GM04504 (cell line): ENCODE results near the gene MORC3.

Experiments used
- DNase-seq: peaks from one replicate; pipeline ENCODE4 v3.0.0-alpha.2; 2012; ENCODE audit warnings: low read depth

MORC3 gene

GRCh38 chr21:36425286-36425685, 105.3 kb downstream of the MORC3 start:
- DNase-seq: no peak
